Esophagus squamous epithelium (tissue), 5 donors: ENCODE results near the gene OSBPL5. TPM values are rescaled to one million over a fixed set of nuclear protein-coding genes. Genes with fewer than 3 reads are reported as not detected.
A peak's percentile ranks its signal among the peaks of the same experiment; 100 is the strongest.

ENCODE experiments used
- DNase-seq: peaks from one replicate; lab custom pipeline; 2025; lab: John Stamatoyannopoulos, UW
- H3K27ac ChIP-seq, 4 donors: fragments of 200-600 bp; sonication (generic); one replicate each; pipeline ENCODE4 v1.5.1; 2016 to 2019; ENCODE audit warnings: mild to moderate bottlenecking in 1 of 4
- H3K27me3 ChIP-seq, 4 donors: fragments of 200-600 bp; sonication (generic); 1 replicate in 3 of 4; 2 replicates in 1 of 4; pipeline versions ENCODE4 v1.5.1 to v1.6.0; 2017 to 2021; ENCODE audit warnings: antibody characterized with exemption in 1 of 4
- H3K36me3 ChIP-seq, 3 donors: fragments of 200-600 bp; sonication (generic); one replicate each; pipeline ENCODE4 v1.5.1; 2016 to 2019
- H3K4me1 ChIP-seq, 3 donors: fragments of 200-600 bp; sonication (generic); one replicate each; pipeline ENCODE4 v1.5.1; 2017 to 2019
- H3K4me3 ChIP-seq, 4 donors: fragments of 200-600 bp; sonication (generic); 1 replicate in 3 of 4; 2 replicates in 1 of 4; pipeline ENCODE4 v1.5.1; 2016 to 2019; ENCODE audit warnings: mild to moderate bottlenecking in 2 of 4, moderate library complexity in 1 of 4
- H3K9me3 ChIP-seq, 3 donors: fragments of 200-600 bp; sonication (generic); one replicate each; pipeline ENCODE4 v1.5.1; 2016 to 2019
- CTCF ChIP-seq, 6 experiments: fragments of 450-650 bp in 4 of 6; fragments of 200-600 bp in 2 of 6; sonication (generic) in 2 of 6; IDR thresholded peaks; one replicate each; pipeline ENCODE4 v1.5.1; 2016 to 2019; ENCODE audit warnings: antibody characterized with exemption in 6 of 6, mild to moderate bottlenecking in 4 of 6, moderate library complexity in 4 of 6
- POLR2A ChIP-seq, 4 donors: fragments of 450-650 bp; IDR thresholded peaks; one replicate each; pipeline ENCODE4 v1.6.1; 2017; ENCODE audit warnings: antibody characterized with exemption in 4 of 4, mild to moderate bottlenecking in 4 of 4, moderate library complexity in 3 of 4
- WGBS, 2 donors: methylation state at CpG; one replicate each; pipeline ENCODE4 v1.1.5; 2018; 5-methylcytosine and 5-hydroxymethylcytosine counted together
- intact Hi-C: fragments of 100-400 bp; cut with DNase I; formaldehyde crosslinking; loops from one replicate; pipeline ENCODE4 v1.15.0; 2022
- total RNA-seq, 4 donors: library from RNA; depleted of rRNA; stranded (reverse); fragments of >200 nt; gene quantifications; one replicate each; pipeline ENCODE4 v1.1.0, GENCODE V29; 2016
- donor health status: DM: yes; HTN: yes; CAD: no.

Gene OSBPL5
- total RNA-seq, 4 donors from 2014 or later = 11.9 to 30.9 (median 17.9) TPM

DNA sequence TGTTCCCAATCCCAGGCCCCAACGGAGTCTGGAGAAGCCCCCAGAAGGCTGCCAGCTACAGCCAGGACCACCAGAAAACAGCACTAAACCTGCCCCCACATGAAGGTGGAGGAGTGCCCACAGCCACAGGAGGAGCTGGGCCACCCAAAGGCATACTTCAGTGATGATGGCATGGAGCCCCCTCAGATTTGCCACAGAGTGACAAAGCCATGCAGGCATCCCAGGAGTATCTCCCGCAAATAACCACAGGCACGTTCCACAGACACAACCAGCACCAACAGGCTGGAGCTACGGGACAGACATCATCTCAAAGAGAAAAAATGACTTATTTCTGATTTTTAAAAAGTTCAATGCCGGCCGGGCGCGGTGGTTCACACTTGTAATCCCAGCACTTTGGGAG lies 118.5 kb downstream of the OSBPL5 start:
- TF ChIP-seq POLR2A (IDR thresholded peaks at IDR 0.05) (no peak), CTCF (IDR thresholded peaks at IDR 0.05) (no peak)
- Histone ChIP-seq H3K9me3 (no peaks in the 10 kb centered on the region), H3K27ac (no peak overlapping the region), H3K4me1 (peaks cover 15 to 55% (median 36%) of the 10 kb centered on the region in 3 donors), H3K27me3 (no peaks in the 10 kb centered on the region), H3K36me3 (peaks cover 0 to 53% (median 4%) of the 10 kb centered on the region in 3 donors), H3K4me3 (no peak overlapping the region)
- WGBS, 2 donors = 81 to 97% methylated on average over 5 to 7 of the region's 8 CpGs
- DNase-seq = no peak
- intact Hi-C loops = no loop called here

GRCh38 chr11:3046190-3046589 lies 118.9 kb downstream of the OSBPL5 start:
- TF ChIP-seq POLR2A (IDR thresholded peaks at IDR 0.05) (no peak), CTCF (IDR thresholded peaks at IDR 0.05) (no peak)
- H3K36me3 ChIP-seq = peaks cover 0 to 57% (median 7%) of the 10 kb centered on the region in 3 donors
- intact Hi-C loops = no loop called here
- no peak for DNase-seq
- H3K27ac ChIP-seq = no peak overlapping the region
- no peak overlapping the region for H3K4me3 ChIP-seq
- H3K4me1 ChIP-seq = peaks cover 15 to 54% (median 33%) of the 10 kb centered on the region in 3 donors
- no peaks in the 10 kb centered on the region for H3K9me3 ChIP-seq
- 93% methylated on average over 2 of the region's 12 CpGs; no CpG with 5 or more reads in 1 of the 2 donors for WGBS, 2 donors
- H3K27me3 ChIP-seq = no peaks in the 10 kb centered on the region

GRCh38 chr11:3044915-3045314 lies 120.2 kb downstream of the OSBPL5 start:
- Histone ChIP-seq H3K27me3 (no peaks in the 10 kb centered on the region), H3K27ac (no peak overlapping the region), H3K9me3 (no peaks in the 10 kb centered on the region), H3K36me3 (peaks cover 0 to 70% (median 14%) of the 10 kb centered on the region in 3 donors), H3K4me3 (no peak overlapping the region), H3K4me1 (peaks cover 7 to 46% (median 23%) of the 10 kb centered on the region in 3 donors)
- intact Hi-C loops = no loop called here
- TF ChIP-seq CTCF (IDR thresholded peaks at IDR 0.05) (no peak), POLR2A (IDR thresholded peaks at IDR 0.05) (no peak)
- no peak for DNase-seq
- WGBS, 2 donors = 87 to 92% methylated on average over 6 to 10 of the region's 12 CpGs

DNA sequence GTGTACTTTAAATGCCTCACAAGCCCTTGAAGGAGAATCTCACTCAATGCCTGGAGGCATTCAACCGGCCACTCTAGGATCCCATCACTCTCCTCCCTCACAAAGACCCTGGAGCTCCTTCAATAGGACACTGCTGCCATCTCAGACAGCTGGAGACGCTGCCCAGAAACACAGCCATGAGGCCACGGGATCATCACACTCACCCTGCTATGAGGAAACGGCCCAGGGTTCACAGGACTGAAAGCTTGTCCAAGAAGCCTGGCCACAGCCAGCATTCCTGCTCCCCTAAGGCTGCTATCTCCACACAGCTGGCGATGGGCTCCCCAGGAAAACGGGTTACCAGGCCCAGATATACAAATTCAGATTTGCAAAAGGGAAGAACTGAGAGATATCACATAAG lies 121.1 kb downstream of the OSBPL5 start:
- intact Hi-C loops = no loop called here
- no peak for DNase-seq
- peak overlapping the region in 2 of 4 donors; percentile 22 to 27 for H3K27ac ChIP-seq

More for the DNA sequence above, 121.1 kb downstream of the OSBPL5 start:
- no peaks in the 10 kb centered on the region for H3K9me3 ChIP-seq
- peaks cover 0 to 79% (median 14%) of the 10 kb centered on the region in 3 donors for H3K36me3 ChIP-seq
- peaks cover 0 to 37% (median 13%) of the 10 kb centered on the region in 3 donors for H3K4me1 ChIP-seq
- no peak overlapping the region for H3K4me3 ChIP-seq
- TF ChIP-seq POLR2A (IDR thresholded peaks at IDR 0.05) (no peak), CTCF (IDR thresholded peaks at IDR 0.05) (no peak)
- no peaks in the 10 kb centered on the region for H3K27me3 ChIP-seq
- WGBS, 2 donors = 85 to 89% methylated on average over 4 to 6 of the region's 6 CpGs
